GM10266 (cell line): ENCODE data around the gene ISLR2.

ENCODE experiments used
- DNase-seq: peaks from one replicate; pipeline ENCODE4 v3.0.0; 2012; ENCODE audit errors: extremely low spot score
- TF ChIP-seq, protein P1 (sequence below): IDR thresholded peaks from 2 replicates; pipeline ENCODE4 v1.5.1; 2012; ENCODE audit warnings: mild to moderate bottlenecking, low read depth; ENCODE audit not compliant: control insufficient read depth, insufficient read depth; ENCODE audit errors: missing control alignments

Gene ISLR2

DNA sequence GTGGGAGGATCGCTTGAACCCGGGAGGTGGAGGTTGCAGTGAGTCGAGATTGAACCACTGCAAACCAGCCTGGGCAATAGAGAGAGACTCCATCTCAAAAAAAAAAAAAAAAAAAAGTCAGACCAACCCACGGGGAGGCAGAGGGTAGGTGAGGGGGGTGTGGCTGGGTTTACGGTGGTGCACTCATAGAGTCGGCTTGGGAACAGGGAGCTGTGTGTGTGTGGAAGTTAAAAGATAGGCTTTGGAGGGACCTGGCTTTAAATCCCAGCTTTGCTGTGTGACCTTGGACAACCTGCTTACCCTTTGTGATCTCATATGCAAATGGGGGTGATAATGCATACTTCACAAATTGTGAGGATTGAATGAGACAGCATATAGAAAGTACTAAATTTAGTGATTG is 10.0 kb upstream of the ISLR2 start:
- TF ChIP-seq, protein P1, sequence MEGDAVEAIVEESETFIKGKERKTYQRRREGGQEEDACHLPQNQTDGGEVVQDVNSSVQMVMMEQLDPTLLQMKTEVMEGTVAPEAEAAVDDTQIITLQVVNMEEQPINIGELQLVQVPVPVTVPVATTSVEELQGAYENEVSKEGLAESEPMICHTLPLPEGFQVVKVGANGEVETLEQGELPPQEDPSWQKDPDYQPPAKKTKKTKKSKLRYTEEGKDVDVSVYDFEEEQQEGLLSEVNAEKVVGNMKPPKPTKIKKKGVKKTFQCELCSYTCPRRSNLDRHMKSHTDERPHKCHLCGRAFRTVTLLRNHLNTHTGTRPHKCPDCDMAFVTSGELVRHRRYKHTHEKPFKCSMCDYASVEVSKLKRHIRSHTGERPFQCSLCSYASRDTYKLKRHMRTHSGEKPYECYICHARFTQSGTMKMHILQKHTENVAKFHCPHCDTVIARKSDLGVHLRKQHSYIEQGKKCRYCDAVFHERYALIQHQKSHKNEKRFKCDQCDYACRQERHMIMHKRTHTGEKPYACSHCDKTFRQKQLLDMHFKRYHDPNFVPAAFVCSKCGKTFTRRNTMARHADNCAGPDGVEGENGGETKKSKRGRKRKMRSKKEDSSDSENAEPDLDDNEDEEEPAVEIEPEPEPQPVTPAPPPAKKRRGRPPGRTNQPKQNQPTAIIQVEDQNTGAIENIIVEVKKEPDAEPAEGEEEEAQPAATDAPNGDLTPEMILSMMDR = no peak
- no peak for DNase-seq

GRCh38 chr15:74121039-74121438 is 9.3 kb upstream of the ISLR2 start:
- no peak for DNase-seq
- TF ChIP-seq, protein P1 = no peak

GRCh38 chr15:74121858-74122257 is 8.5 kb upstream of the ISLR2 start:
- TF ChIP-seq, protein P1 = no peak
- DNase-seq = no peak

- DNase-seq = no peak
- TF ChIP-seq, protein P1 = no peak
Measured at GRCh38 chr15:74122403-74123130, 7.8 kb upstream of the ISLR2 start.

DNA sequence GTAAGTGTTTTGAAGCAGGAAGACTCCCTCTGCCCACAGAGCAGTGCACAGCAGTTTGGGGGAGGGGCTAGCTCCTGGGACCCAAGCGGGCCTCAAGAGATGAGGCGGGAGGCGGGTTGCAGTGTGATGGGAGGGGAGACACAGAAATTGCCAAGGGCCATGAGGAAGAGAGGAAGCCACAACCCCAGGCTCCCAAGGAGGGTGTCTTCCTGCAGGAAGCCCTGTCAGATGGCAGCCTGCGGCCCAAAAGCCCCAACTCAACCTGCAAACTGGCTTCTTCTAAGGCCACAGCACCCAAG is 7.3 kb upstream of the ISLR2 start:
- DNase-seq = peak; percentile 10

GRCh38 chr15:74123658-74124057 is 6.7 kb upstream of the ISLR2 start:
- TF ChIP-seq, protein P1 = no peak
- DNase-seq = no peak

More for the DNA sequence above, 7.3 kb upstream of the ISLR2 start:
- TF ChIP-seq, protein P1 = no peak

DNA sequence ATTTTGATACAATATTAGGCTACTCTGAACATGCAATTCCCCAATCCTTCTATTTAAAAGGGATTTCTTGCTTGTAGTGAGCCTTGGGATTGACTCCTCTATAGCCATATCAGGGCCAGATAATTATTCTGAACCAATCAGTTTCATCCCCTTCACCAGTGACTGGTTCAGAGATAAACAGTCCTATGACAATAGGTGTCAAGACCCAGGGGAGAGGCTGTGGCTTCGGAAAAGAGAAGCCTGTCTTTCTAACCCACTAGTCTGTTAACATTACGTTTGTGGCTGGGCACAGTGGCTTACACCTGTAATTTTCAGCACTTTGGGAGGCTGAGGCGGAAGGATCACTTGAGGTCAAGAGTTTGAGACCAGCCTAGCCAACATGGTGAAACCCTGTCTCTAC is 6.2 kb upstream of the ISLR2 start:
- TF ChIP-seq, protein P1 = no peak

More for the DNA sequence above, 6.2 kb upstream of the ISLR2 start:
- DNase-seq = no peak
